DMS 273 (cell line): ENCODE results near the gene SLC12A7.
"Not testable (repeated sequence)": the region's sequence is repeated elsewhere in the genome, so short reads cannot be mapped to it uniquely, and the experiment has no call there.

Experiments
- DNase-seq: peaks from one replicate; lab custom pipeline; 2025; ENCODE audit not compliant: unreplicated experiment; lab: John Stamatoyannopoulos, UW

The SLC12A7 gene

DNA sequence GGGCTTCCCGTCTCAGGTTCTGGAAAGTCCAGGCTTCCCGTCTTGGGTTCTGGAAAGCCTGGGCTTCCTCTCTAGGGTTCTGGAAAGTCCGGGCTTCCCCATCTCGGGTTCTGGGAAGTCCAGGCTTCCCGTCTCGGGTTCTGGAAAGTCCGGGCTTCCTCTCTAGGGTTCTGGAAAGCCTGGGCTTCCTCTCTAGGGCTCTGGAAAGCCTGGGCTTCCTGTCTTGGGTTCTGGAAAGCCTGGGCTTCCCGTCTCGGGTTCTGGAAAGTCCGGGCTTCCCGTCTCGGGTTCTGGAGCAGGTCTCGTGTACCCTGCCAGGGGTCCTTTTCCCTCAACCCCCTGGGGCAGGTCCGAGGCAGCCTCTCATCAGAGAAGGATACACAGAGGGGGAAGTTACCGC is 28.8 kb downstream of the SLC12A7 start:
- DNase-seq: not testable (repeated sequence)

DNA sequence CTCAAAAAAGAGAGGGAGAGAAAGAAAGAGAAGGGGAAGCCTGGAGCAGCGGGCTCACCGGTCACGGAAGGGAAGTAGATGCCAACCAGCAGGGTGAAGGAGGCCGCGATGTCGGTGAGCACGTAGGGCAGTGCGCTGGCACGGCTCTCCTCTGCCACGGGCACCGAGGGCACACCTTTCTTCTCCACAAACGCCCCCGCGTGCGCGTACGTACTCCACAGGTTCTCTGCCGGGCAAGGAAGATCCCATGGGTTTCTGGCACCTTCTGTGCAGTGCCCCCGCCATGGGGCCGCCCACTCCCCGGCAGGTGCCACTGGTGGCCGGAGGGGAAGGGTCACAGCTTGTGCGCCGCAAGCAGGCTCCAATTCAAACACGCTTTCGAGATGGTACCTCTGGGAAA is 30.3 kb downstream of the SLC12A7 start:
- DNase-seq: no peak

DNA sequence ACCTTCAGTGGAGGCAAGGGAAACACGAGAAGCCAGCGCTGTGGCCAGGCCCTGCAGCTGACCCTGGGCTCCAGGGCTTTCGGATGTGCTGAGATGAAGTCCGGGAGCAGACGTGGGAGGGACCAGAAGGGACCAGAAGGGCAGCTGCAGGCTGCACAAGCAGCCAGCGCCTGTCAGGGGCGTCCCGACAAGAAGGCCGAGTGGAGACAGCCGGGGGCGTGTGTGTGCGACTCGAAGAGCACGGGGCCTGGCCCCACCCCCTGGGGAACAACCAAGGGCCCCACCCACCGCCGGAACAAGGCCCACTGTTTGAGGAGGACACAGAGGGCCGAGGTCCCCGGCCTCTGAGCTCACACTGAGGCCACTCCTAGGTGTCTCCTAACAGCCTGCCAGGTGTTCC is 31.4 kb downstream of the SLC12A7 start:
- DNase-seq: no peak

DNA sequence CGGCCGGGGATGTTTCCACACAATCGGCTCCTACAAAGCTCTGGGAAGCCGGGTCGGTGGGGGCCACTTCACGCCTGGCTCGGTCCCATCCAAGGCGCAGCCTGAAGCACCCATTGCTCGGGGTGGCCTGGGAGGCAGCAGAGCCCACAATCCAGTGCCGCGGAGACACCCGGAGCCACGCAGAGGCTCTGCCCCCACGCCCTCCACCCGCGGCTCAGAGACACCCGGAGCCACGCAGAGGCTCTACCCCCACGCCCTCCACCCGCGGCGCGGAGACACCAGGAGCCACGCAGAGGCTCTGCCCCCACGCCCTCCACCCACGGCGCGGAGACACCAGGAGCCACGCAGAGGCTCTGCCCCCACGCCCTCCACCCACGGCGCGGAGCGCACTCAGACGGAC is 31.9 kb downstream of the SLC12A7 start:
- no peak for DNase-seq

DNA sequence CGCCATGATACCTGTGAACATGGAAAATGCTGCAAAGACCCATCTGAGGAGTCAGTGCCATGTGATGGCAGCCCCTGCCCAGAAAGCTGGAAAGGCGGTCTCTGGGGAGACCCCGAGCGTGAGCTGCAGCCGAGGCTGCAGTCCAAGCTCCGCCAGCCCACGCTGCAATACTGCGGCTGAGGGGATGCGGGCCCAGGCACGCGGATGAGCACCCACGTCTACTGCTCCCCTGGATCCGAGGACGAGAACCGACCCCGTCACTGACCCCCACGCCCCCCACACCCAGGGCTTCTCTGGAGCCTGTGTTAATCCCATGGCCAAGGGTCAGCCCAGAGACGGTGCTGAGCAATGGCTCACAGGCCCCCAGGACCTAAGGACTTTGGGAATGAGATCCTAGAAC is 32.4 kb downstream of the SLC12A7 start:
- no peak for DNase-seq

DNA sequence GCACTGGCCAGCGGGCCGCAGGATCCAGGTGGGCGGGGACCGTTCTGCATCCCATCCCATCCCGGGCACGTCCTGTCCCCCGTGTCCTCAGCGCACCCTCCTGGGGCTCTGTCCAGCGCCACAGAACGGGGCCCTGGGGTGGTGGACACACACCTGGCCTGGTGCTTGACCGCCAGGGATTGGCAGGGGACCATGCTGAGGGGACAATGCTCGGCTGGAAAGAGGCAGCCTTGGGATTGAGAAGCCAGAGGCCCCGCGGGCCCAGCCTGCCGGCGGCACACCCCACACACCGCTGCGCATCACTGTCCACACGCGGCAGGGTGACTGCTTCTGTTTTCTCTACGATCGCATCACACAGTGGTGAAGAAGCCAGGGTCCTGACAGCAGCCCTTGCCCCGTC is 33.0 kb downstream of the SLC12A7 start:
- no peak for DNase-seq

DNA sequence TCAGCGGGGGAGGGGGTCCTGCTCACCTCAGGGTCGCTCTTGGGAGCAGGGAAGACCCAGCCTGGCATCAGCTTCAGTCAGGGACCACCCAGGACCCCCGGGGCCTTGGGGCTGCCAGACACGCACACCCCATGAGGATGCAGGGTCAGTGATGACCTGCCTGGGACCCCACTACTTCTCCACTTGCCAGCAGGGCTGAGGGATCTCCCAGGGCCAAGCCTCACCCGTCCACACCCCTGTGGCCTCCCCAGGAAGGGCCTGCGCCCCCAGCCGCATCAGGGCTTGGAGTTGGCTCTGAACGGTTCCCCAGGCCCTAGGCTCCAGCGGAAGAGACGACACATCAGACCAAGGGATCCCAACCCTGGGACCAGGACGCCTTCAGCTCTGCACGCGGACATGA is 33.7 kb downstream of the SLC12A7 start:
- DNase-seq: no peak

DNA sequence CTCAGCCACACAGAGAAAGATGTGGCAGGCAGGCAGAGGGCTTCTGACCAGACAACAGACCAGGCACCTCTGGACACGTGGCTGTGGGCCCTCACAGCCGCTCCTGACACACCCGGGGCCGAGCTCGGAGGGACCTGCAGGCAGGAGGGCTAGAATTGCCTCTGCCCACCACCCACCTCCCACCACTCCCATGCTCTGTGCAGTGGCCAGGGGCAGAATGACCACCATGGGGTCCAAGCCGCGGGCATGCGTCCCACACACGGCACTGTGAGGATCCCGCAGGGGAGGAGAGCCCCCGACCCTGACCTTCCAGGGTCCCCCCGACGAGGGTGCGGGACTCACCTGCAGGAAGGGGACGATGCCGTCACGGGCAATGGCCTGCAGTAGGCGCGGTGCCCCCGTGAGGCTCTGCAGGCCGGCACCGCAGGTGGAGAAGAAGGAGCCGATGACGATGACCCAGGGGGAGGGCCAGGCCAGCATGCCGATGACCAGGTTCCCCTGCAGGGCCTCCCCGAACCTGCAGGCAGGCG is 34.3 kb downstream of the SLC12A7 start:
- DNase-seq: no peak

DNA sequence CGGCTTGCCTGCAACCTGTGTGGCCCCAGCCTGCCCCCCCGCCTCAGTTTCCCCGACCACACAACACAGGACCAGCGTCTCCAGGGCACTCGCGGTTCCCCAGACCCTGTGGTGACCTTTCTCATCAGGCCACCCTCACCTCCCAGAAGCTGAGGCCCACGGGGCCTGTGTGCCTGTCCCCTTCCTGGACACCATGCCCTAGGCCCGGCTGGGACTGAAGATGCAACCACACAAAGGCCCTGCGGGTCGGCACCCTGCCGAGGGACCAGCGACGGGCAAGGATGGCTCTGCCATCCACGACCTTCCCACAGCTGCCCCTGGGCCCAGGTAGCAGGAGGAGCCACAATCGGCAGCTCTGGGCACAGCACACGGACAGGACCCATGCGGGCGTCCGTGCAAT is 34.8 kb downstream of the SLC12A7 start:
- no peak for DNase-seq

DNA sequence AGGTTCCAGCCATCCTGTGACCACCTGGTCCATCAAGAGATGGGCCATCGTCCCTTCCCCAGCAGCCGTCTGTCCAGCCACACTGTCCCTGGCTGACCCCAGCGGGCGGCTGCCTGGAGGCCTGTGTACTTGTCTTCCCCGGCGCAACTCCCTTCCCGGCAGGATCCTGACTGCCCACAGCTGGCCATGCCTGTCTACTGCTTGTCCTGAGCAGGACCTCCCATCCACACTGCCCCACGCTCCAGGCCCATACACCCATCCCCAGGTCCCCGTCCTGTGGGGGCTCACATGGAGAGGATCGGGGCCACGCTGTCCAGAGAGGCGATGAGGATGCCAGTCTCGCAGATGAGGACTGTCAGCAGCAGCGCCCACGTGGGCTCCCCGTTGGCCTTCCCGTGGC is 35.5 kb downstream of the SLC12A7 start:
- no peak for DNase-seq

DNA sequence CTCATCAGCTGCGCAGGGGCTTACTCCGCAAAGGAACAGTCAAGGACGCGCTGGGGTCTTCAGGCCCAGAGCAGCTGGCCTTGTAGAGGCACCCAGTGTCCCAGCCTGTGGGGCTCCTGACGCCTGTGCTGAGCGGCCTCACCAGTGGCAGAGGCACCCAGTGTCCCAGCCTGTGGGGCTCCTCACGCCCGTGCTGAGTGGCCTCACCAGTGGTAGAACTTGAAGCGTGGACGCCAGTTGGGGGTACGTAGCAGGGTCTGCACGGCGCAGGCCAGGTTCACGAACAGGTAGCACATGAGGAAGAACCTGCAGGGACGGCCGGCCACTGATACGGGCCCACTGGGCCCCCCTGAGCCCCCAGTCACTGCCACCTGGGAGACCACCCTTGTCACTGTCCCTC is 35.9 kb downstream of the SLC12A7 start:
- no peak for DNase-seq

DNA sequence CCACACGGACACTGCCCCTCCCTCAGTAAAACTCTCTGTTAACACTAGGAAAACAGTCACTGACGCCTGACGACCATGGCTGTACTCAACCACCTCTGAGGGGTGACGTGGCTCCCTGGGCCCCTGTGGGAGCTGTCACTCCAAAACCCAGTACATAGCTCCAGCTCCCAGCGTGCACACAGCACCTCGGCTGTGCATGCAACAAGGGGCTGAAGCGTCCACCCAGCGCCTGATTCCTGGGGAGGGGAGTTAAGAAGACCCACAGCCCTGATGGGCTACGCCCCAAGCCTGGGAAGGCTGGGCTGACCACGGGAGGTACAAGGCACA is 36.3 kb downstream of the SLC12A7 start:
- no peak for DNase-seq

DNA sequence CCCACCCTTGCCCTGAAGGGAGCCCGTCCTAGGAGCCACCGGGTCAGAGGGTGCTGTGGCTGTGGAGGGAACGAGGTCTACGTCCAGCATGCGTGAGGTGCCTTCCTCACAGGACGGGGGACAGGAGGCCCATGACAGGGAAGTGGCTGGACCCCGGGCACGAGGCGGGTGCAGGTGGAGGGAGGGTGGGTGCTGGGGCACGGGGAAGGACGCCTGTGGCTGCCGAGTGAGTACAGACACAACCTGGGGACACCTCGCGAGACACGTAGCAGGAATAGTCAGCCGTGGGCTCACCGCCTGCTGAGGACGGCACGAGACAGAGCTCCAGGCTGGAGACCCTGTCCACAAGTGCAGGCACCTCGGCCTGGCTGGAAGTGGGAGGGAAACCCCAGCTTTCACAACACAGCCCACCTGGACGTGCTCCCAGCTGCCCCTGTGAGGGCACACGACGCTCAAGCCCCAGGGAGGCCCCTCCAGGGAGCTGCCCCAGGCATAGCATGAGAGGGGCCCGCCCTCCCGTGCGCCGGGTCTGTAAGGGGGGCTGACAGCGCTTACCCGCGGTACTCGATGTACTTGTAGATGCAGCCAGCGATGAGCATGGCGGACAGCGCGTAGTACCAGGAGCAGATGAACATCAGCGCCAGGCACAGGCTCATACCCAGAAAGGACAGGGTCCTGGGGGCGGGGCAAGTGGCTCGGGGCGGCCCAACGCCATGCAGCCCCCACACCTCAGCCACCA is 36.9 kb downstream of the SLC12A7 start:
- no peak for DNase-seq

DNA sequence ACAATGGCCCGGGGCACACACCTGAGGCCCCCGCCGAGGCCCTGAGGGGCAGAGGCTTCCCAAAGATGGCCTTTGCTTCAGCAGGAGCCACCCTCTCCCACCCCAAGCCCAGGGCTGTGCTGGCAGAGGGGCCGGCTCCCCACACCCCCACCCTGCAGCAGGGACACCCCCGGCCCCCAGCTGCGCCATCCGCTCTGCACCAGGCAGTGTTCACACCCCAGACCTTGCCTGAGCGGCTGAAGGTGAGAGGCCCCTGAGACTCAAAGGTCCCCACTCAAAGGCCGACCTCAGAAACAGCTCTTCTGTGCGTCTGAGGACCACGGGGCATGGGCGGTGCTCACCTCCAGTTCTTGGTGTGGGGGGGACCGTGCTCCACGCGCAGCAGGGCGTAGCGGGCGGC is 37.6 kb downstream of the SLC12A7 start:
- DNase-seq: no peak

DNA sequence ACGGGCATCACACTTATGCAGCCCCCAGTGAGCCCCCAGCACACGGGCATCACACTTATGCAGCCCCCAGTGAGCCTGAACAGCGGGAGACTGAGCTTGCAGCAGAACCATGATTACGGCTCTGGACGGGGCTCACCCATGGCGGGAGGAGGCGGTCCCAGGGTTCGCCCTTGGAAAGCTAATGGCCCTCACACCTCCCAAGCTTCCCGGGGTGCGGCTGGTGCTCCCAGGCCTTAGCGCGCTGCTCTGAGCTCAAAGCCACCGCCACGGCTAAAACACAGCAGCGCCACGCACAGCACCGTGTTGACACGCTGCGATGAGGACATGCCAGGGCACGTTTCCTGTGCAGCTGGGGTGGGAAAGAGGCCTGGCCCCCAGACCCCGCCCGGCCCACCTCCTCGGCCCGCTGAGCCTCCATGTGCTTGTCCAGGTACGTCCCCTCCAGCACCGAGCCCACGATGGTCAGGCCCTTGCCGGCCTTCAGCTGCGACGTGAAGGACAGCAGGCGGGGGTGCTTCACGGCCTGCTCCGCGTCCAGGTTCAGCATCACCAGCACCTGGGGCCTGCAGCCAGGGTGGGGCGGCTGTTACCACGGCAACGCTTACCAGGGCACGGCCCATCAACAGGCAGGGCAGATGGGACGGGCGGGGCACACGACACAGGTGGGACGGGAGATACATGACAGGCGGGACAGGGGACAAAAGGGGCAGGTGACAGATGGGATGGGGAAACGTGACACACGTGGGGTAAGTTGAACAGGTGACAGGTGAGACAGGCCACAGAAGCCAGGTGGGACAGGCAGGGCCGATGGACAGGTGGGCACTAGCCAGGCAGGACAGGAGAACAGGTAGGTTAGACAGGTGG is 38.4 kb downstream of the SLC12A7 start:
- DNase-seq: no peak

DNA sequence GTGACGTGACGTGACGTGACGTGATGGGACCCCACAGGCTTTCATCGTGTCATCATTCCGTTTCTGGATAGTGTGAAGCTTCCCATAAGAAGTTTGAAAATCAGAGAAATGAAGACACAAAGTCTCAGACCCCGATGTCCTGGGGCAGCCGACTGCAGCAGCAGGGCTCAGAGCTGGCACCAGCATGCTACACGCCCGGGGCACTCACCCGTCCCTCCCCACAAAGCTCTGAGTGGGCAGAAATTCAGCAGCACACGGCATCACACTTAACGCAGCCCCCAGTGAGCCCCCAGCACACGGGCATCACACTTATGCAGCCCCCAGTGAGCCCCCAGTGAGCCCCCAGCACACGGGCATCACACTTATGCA is 42.2 kb downstream of the SLC12A7 start:
- no peak for DNase-seq

DNA sequence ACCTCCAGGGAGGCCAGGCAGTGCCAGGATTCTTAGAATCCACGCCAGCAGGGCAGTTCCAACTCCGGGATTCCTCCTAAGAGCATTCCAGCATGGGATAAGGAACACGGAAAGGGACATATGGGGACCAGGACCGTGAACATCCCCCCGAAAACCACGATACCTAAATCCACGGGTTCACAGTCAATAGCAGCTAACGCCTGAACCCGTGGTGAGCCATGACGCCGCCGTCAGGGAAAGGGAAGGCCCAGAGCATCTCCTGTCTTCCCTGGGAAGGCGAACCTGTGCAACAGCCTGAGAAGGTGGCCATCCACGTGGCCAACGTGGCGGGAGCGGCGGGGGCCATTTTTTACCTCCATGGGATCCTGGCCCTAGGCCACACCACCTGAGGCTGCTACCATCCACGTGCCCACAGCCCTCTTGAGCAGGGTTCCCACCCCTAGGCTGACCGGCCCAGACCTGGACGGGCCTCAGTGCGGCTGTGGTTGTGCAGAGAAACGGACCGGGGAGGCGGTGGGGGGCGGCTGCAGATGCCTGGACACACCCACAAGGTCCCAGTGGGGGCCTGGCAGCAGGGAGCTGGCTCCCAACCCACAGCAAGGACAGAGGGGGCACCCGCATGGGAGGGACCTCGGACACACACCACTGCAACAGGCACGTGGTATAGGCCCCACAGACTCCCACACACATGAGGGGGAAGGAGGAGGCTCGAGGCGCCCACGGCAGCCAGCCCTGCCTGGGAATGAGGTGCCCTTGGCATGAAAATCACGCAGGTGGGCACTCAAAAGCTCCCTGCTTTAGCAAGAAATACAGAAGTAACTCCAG is 42.8 kb downstream of the SLC12A7 start:
- DNase-seq: no peak

DNA sequence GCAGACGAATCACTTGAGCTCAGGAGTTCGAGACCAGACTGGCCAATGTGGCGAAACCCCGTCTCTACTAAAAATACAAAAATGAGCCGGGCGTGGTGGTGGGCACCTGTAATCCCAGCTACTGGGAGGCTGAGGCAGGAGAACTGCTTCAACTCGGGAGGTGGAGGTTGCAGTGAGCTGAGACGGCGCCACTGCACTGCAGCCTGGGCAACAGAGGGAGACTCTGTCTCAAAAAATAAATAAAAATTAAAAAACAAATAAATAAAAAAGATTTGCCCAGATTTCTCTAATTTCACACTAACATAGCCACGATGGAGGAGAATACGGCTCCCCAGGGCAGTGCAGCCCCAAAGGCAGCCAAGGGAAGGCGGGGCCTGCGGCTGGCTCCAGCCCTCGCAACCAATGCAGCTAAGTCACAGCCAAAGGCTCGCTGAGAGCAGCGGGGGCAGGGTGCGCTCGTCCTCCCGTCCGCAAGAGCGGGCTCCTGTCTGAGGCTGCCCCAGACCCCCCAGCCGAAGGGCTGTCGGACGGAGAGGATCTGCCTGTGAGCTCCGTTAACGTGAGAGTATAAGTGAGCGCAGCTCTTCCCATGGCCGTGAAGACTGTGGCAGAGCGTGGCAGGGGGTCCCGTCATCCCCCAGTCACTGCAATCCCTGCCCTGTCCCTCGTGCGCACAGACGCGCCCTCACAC is 43.5 kb downstream of the SLC12A7 start:
- DNase-seq: no peak

DNA sequence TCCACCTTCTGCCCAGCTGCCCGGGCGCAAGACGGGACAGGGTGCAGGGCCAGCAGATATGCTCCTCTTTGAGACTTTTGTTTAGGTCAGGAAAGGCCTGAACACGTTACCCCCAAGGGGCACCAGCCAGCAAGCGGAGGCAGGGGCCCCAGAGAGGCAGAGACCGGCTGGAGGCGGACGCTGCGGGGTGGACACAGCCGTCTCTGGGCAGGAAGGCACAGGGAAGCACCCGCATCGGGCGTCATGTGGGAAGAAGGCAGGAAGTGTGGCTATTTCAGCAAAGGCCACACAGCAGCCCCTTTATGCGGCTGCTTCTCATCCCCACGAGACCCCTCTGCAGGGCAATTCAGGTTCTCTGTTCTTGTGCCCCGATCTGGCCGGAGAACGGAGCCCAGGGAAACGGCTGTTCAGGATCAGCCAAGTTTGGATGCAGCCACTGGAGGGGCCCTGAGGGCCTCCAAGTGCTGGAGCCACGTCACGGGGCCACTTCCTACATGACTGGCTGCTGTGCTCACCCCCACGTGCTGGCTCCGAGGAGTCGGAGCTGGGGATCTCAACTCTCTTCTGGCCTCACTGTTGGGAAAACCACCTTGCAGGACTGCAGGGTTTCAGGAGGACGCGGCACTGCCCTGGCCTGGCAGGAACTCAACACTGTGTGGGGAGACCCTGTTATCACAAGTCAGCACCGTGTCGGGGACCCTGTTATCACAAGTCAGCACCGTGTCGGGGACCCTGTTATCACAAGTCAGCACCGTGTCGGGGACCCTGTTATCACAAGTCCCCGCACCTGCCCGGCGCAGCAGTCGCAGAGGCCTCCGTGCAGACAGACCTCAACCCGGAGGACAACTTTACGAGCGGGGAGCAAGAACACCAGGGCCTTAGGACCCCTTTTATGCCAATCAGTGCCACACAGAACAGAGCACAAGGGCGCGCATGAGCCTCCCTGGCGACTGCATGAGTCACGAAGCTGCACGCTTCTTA is 44.4 kb downstream of the SLC12A7 start:
- no peak for DNase-seq

DNA sequence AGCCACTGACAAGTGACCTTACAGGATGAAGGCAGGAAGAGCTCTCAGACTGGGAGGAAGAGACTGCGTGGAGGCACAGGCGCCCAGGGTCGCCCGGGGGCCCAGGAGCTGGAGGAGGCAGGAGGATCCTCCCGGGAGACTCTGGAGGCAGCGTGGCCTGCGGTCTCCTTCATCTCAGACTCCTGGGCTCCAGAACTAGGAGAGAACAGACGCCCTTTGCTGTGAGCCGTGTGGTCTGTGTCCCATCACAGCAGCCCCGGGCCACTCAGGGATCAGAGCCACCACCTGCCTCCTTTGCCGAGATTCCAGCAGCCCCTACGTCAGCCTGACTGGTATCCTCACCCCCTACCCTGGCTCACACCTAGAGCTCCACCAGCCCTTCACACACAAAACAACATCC is 45.2 kb downstream of the SLC12A7 start:
- DNase-seq: no peak
